HG02798 (cell line): ENCODE measurements around the gene TMEM87B.

ENCODE experiments used
- ATAC-seq: cut with Tn5 transposase; IDR thresholded peaks from one replicate; pipeline ENCODE4 v1.9.1; 2021; ENCODE audit warnings: mild to moderate bottlenecking; ENCODE audit not compliant: unreplicated experiment, poor library complexity

The TMEM87B gene

DNA sequence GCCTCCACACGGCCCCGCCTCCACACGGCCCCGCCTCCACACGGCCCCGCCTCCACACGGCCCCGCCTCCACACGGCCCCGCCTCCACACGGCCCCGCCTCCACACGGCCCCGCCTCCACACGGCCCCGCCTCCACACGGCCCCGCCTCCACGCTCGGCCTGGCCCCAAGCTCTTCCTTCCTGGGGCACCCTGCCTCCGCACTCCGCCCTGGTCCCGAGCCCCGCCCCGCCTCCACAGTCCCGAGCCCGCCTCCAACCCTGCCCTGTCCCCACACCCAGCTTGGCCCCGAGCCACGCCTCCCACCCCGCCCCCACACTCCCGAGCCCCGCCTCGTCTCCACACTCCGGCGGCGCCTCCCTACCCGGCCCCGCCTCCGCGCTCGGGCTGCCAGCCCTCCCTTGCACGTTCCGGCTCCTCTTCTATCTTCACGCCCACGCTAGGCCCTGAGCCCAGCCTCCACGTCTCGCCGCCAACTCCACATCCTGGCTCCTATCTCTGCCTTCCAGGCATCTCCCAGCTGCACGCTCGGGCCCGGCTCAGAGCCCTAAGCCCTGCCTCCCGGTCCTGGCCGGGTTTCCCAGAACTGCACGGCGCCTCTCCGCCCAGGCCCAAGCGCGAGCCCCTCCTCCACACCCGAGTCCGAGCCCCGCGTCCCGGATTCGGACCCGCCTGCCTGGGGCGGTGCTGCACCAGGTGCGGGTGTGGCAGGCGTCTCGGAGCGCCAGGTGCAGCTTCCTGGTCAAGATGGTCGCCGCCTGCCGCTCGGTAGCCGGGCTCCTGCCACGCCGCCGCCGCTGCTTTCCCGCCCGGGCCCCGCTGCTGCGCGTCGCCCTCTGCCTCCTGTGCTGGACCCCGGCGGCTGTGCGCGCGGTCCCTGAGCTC, at the start of gene TMEM87B:
Gene TMEM87B, plus strand, starts transcription at position 423 of the 883 bp plus-strand sequence. Its CDS starts 323 bp downstream, at position 746.
- ATAC-seq = peak; percentile 77

GRCh38 chr2:112005406-112006075, 49.5 kb upstream of the TMEM87B start:
- ATAC-seq = no peak

DNA sequence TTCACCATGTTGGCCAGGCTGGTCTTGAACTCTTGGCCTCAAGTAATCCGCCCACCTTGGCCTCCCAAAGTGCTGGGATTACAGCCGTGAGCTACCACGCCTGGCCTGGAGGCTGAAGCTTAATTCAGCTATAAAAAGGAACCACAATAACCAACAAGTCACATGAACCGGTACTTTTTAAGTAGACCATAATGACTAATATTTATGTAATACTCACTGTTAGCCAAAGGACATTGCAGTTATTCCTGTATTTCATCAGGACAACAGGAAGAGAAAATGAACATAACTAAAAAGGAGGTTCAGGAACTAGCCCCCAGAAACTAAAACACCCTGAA, 49.0 kb upstream of the TMEM87B start:
- ATAC-seq = no peak

DNA sequence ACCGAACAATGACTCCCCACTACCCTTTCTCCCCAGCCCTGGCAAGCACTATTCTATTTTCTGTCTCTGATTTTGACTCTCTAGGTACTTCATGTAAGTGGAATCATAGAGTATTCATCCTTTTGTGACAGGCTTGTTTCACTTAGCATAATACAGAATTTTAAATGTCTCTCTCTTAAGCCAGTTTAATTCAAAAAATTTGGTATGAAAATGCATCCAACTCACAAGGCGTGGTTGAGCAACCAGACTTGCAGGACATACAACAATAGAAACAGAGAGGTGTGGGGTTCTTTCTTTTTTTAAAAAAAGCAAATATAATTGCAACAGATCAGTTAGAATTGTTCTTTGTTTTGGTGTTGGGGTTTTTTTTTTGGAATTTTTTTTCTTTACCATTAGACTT, 47.6 kb upstream of the TMEM87B start:
- no peak for ATAC-seq

DNA sequence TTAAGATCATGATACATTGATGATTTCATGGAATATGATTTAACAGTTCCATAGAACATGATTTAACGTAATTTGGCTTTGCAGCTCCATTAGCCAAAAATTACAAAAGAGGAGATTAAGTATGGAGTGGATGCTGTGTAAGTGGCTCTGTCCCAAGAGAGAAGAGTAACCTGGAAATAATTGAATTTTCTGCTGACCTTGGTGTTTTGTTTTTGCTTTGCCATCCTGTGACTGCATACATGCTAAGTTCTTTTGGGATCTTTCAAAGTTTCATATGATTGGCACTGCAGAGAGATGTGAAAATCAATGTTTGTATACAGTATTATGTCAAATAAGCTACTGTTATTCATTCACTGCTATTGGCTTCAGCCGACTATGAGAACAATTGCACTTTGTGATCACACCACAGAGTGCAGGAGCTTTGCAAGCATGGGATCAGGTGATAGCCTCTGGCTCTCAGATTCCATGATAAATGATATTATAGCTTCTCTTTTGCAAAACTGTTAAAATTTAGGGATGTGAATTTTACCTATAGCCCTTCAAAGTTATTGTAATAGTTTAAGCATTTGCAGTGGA, 46.1 kb upstream of the TMEM87B start:
- no peak for ATAC-seq

- ATAC-seq = no peak
Measured at GRCh38 chr2:112010751-112011150, 44.3 kb upstream of the TMEM87B start.

GRCh38 chr2:112012556-112012955, 42.5 kb upstream of the TMEM87B start:
- ATAC-seq = no peak

DNA sequence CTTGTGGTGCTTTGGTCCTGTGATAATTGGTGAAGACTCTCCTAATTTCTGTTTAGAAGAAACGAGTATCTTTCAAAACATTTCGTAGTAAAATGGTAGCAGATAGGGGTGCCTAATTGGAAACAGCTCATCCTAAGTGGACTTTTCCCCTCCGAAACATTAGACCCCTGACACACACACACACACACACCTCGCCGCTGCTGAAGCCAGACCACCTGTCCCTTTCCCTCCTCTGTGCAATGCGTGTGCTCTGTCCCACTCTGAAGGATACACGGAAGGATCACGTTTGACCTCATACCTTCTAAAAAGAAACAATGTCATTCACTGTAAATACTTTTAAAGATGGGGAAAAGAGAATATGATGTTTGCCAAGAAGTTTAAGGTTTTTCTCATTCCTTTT, 36.2 kb upstream of the TMEM87B start:
- no peak for ATAC-seq

DNA sequence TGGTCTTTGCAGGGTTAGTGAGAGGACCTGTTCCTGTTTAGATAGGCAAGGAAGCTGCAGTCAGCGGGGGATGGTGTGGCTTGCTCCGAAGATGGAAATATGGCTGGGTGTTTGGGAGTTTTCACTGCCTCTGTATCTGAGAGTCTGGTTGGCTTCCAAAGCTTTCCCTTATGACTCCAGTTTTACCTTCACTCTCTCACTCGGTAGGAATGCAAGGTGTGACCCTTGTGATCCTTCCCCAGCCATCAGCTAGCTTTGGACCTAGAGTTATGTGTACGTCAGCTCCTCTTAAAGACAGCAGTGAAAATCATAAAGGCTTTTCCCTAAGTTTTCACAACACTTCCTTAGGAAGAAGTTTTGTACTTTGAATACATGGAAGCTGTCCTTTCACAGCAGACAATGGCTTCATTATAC, 35.5 kb upstream of the TMEM87B start:
- ATAC-seq = no peak

- no peak for ATAC-seq
Measured at GRCh38 chr2:112020561-112020960, 34.5 kb upstream of the TMEM87B start.

GRCh38 chr2:112021290-112021689, 33.8 kb upstream of the TMEM87B start:
- ATAC-seq = no peak

- no peak for ATAC-seq
Measured at GRCh38 chr2:112021781-112022231, 33.3 kb upstream of the TMEM87B start.

GRCh38 chr2:112023707-112024106, 31.4 kb upstream of the TMEM87B start:
- ATAC-seq = no peak

DNA sequence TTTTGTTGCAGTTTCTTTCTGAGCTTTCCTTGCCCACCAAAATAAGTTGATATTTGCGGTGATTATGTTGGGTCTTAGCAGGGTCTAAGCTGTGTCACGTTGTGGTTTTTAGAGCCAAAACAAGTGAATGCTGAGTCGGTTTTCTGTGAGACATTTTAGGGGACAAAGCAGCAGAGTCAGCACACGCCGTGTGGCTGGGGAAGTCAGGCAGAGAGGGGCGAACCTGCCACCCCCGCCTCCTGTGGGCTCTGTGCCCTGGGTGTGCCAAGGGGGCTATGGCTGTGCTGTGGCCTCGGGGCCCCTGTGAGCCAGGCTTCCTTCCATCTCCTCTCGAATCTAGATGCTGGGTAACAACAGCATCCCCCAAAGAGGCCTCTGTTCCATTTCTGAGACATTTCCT, 30.8 kb upstream of the TMEM87B start:
- no peak for ATAC-seq

- no peak for ATAC-seq
Measured at GRCh38 chr2:112024896-112025491, 30.1 kb upstream of the TMEM87B start.

GRCh38 chr2:112026509-112026908, 28.6 kb upstream of the TMEM87B start:
- ATAC-seq = no peak

DNA sequence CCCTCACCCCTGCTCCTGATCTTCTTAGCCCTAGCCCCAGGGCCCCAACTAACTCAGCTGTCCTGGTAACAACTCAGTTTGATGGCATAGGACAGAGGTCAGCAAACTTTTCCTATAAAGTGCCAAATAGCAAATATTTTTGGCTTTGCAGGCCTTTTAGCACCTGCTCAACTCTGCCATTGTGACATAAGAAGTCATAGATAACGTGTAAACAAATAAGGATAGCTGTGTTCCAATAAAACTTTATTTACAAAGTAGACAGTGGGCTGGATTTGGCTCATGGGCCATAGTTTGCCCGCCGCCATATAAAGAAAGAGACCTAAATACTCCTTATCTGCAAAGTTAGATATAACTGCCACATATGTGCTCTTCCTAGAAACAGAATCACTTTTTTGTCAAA, 27.3 kb upstream of the TMEM87B start:
- no peak for ATAC-seq

- no peak for ATAC-seq
Measured at GRCh38 chr2:112029164-112029563, 25.9 kb upstream of the TMEM87B start.

- no peak for ATAC-seq
Measured at GRCh38 chr2:112031473-112032223, 23.4 kb upstream of the TMEM87B start.

- ATAC-seq = no peak
Measured at GRCh38 chr2:112032224-112032586, 22.9 kb upstream of the TMEM87B start.
